Osteoblast (primary cell): ENCODE data around the gene CLTRN. TPM values are rescaled to one million over a fixed set of nuclear protein-coding genes. Genes with fewer than 3 reads are reported as not detected.
"Not testable (repeated sequence)": the region's sequence is repeated elsewhere in the genome, so short reads cannot be mapped to it uniquely, and the experiment has no call there.

ENCODE experiments used
- DNase-seq: peaks from one replicate; pipeline ENCODE4 v3.0.0; 2011; ENCODE audit warnings: low spot score, mixed read lengths; ENCODE audit not compliant: insufficient read length; ENCODE audit errors: missing footprints
- H2AFZ ChIP-seq: 2 replicates; pipeline ENCODE4 v1.6.0; 2011; ENCODE audit warnings: mild to moderate bottlenecking, low read length
- H3K27ac ChIP-seq: 2 replicates; pipeline ENCODE4 v1.5.1; 2011; ENCODE audit warnings: mild to moderate bottlenecking, low read depth, low read length, moderate library complexity
- H3K27me3 ChIP-seq: 2 replicates; pipeline ENCODE4 v1.6.0; 2012; ENCODE audit warnings: mild to moderate bottlenecking, control low read depth, inconsistent platforms, low read length, moderate library complexity; ENCODE audit not compliant: insufficient read depth
- H3K36me3 ChIP-seq: 2 replicates; pipeline ENCODE4 v1.5.1; 2011; ENCODE audit warnings: mild to moderate bottlenecking, low read length, control low read depth, moderate library complexity; ENCODE audit not compliant: insufficient read depth
- H3K4me1 ChIP-seq: 2 replicates; pipeline ENCODE4 v1.5.1; 2011; ENCODE audit warnings: mild to moderate bottlenecking, low read length, control low read depth, moderate library complexity; ENCODE audit not compliant: insufficient read depth
- H3K4me2 ChIP-seq: 2 replicates; pipeline ENCODE4 v1.6.0; 2011; ENCODE audit warnings: mild to moderate bottlenecking, low read length; ENCODE audit not compliant: insufficient read depth
- H3K4me3 ChIP-seq: fragments of 200-600 bp; sonication (generic); 3 replicates; pipeline ENCODE4 v1.5.1; 2012; ENCODE audit warnings: mild to moderate bottlenecking, low read length, inconsistent platforms; ENCODE audit not compliant: insufficient read depth
- H3K79me2 ChIP-seq: 2 replicates; pipeline ENCODE4 v1.6.0; 2012; ENCODE audit warnings: mild to moderate bottlenecking, low read length, control low read depth, inconsistent platforms; ENCODE audit not compliant: insufficient read depth
- H3K9me3 ChIP-seq: 2 replicates; pipeline ENCODE4 v1.5.1; 2011; ENCODE audit warnings: low read depth, low read length, control low read depth
- H4K20me1 ChIP-seq: 2 replicates; pipeline ENCODE4 v1.6.0; 2012; ENCODE audit warnings: mild to moderate bottlenecking, low read length, control low read depth; ENCODE audit not compliant: insufficient read depth
- total RNA-seq: library from RNA; depleted of rRNA; stranded (reverse); fragments of >200 nt; gene quantifications from 2 replicates; pipeline ENCODE4 v1.2.3, GENCODE V29; 2012
- TF ChIP-seq, protein P1 (sequence below): IDR thresholded peaks from 2 replicates; pipeline ENCODE4 v1.5.1; 2011; ENCODE audit warnings: mild to moderate bottlenecking, low read depth, low read length, moderate library complexity; ENCODE audit errors: extremely low read depth

Gene CLTRN, protein sequence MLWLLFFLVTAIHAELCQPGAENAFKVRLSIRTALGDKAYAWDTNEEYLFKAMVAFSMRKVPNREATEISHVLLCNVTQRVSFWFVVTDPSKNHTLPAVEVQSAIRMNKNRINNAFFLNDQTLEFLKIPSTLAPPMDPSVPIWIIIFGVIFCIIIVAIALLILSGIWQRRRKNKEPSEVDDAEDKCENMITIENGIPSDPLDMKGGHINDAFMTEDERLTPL
- 0.29 and 0.36 TPM in 2 replicates for total RNA-seq

- no peaks in the 10 kb centered on the region for H4K20me1 ChIP-seq
- H3K4me1 ChIP-seq = no peaks in the 10 kb centered on the region
- no peak within 1 kb of the TSS for H3K4me2 ChIP-seq
- no peak for DNase-seq
- TF ChIP-seq, protein P1, sequence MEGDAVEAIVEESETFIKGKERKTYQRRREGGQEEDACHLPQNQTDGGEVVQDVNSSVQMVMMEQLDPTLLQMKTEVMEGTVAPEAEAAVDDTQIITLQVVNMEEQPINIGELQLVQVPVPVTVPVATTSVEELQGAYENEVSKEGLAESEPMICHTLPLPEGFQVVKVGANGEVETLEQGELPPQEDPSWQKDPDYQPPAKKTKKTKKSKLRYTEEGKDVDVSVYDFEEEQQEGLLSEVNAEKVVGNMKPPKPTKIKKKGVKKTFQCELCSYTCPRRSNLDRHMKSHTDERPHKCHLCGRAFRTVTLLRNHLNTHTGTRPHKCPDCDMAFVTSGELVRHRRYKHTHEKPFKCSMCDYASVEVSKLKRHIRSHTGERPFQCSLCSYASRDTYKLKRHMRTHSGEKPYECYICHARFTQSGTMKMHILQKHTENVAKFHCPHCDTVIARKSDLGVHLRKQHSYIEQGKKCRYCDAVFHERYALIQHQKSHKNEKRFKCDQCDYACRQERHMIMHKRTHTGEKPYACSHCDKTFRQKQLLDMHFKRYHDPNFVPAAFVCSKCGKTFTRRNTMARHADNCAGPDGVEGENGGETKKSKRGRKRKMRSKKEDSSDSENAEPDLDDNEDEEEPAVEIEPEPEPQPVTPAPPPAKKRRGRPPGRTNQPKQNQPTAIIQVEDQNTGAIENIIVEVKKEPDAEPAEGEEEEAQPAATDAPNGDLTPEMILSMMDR = no peak
- no peak within 1 kb of the TSS for H3K27ac ChIP-seq
- H3K36me3 ChIP-seq = no peaks in the 10 kb centered on the region
- no peaks in the 10 kb centered on the region for H3K9me3 ChIP-seq
- H3K4me3 ChIP-seq = no peak within 1 kb of the TSS
- H2AFZ ChIP-seq = no peak within 1 kb of the TSS
- H3K27me3 ChIP-seq = peaks cover 17% of the 10 kb centered on the region
- no peaks in the 10 kb centered on the region for H3K79me2 ChIP-seq
Measured at GRCh38 chrX:15664487-15665444, at the start of gene CLTRN. TSS of gene CLTRN (minus strand) at chrX:15664805. CDS start at chrX:15664775, 30 bp downstream.

DNA sequence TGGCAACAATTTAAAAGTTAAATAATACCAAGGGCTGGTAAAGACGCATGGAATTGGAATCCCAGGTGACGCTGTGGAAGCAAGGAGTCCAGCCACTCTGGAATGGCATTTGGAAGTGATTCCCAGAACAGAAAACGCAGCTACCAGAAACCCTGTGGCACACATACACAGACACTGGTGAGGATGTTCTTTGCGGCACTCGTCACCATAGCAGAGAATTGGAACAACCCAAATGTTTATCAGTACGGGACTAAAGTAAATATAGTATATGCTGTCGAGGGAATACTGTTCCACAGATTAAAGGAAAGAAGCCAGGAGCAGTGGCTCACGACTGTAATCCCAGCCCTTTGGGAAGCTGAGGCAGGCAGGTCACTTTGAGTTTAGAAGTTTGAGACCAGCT, 39.7 kb upstream of the CLTRN start:
- H3K79me2 ChIP-seq, H3K27ac ChIP-seq, H2AFZ ChIP-seq, H3K36me3 ChIP-seq, H3K9me3 ChIP-seq, H3K4me1 ChIP-seq, H3K27me3 ChIP-seq, H3K4me2 ChIP-seq, H3K4me3 ChIP-seq, DNase-seq, H4K20me1 ChIP-seq: not testable (repeated sequence)

DNA sequence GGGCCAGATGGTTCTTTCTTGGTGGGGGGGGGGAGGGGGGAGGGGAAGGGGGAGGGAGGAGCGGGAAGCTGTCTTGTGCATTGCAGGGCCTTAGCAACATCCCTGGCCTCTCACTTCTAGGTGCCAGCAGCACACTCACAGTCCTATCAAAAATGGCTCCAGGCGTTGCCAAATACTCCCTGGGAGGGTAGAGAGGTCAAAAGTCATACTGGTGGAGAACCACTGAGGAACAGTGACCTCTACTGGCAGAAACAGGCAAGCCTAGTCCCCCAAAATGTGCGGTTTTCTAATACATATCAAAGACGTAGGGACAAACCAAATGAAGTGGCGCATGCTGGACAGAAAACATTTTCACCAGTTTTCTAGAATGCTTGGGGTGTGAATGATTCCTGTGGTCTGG, 39.2 kb upstream of the CLTRN start:
- not testable (repeated sequence) for H3K27me3 ChIP-seq, H3K4me2 ChIP-seq, H3K79me2 ChIP-seq, DNase-seq, H3K4me1 ChIP-seq, H3K9me3 ChIP-seq, H3K36me3 ChIP-seq, H3K4me3 ChIP-seq, H4K20me1 ChIP-seq, H3K27ac ChIP-seq, H2AFZ ChIP-seq

DNA sequence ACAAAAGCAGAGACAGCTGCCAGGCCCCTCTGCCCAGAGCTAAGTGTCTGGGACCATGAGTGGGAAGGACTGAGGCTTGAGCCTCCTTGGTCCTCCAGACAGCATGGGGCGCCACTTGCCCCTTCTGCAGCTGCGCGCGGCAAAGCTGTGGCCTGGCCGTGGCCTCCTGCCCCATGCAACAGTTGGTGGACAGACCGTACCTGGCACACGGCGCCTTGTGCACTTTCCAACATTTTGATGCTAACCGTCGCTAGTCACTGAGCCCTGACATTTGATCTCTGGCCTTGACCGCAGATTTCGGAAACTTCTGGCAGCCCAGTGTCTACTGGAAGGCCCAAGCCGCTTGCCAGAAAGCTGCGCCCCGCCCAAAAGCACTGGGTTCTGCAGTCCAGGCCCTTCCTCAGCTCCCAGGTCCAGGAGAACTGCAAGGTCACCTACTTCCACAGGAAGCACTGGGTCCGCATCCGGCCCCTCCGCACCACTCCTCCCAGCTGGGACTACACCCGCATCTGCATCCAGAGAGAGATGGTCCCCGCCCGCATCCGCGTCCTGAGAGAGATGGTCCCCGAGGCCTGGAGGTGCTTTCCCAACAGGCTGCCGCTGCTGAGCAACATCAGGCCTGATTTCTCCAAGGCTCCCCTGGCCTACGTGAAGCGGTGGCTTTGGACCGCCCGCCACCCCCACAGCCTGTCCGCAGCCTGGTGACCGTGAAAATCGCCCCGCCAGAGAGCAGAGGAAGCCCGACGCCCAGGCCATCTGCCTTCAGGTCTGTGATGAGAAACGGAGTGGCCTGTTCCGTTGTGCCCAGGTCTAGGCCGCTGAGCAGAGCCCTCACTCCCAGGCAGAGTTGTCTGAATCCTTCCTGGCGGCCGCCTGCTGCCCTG, 38.1 kb upstream of the CLTRN start:
- Histone ChIP-seq H3K4me3 (no peak overlapping the region), H3K9me3 (no peaks in the 10 kb centered on the region), H3K36me3 (no peaks in the 10 kb centered on the region), H3K4me1 (no peaks in the 10 kb centered on the region), H3K4me2 (no peak overlapping the region), H2AFZ (no peak overlapping the region), H4K20me1 (no peaks in the 10 kb centered on the region), H3K79me2 (no peaks in the 10 kb centered on the region), H3K27me3 (no peaks in the 10 kb centered on the region), H3K27ac (no peak overlapping the region)
- no peak for DNase-seq
- TF ChIP-seq, protein P1 = no peak
